ENCODE measurements around the gene ALOX5.

ALOX5 gene

DNA sequence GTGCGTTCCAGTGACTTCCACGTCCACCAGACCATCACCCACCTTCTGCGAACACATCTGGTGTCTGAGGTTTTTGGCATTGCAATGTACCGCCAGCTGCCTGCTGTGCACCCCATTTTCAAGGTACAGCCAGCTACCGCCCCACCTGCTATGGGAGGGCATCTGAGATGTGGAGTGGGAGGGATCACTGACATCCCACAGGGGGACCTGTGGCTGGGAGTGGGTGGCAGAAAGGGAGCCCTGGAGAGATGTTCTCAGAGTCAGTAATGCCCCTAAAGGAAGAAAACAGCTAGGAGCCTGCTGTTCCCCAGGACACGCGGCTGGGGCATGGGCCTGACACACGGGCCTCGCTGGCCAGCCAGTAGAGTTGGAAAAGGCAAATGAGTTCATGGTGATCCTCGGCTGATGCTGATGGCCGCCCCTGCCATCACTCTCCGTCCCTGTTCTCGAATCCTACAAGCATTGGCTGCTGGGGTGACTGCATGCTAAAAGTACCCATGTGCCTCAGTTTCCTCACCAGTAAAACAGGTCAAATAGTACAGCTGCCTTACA is 66.6 kb downstream of the ALOX5 start:
- Histone ChIP-seq H3K14ac (ENCODE audit: low read length) (no peak overlapping the region), H3K4ac (ENCODE audit: low read length) (no peak overlapping the region), H2BK120ac (ENCODE audit: low read depth, low read length) (no peak overlapping the region), H3K9ac (ENCODE audit: low read depth, low read length, poor library complexity) (no peak overlapping the region), H3K23ac (ENCODE audit: low read depth, low read length, poor library complexity) (no peak overlapping the region), H3K4me3 (ENCODE audit: low read length in 2 of 2) (no peak overlapping the region), H3K36me3 (replicated peaks in 1 of 2; ENCODE audit: control insufficient read depth in 2 of 2, insufficient read depth in 2 of 2, low read length in 2 of 2) (no peaks in the 10 kb centered on the region), H3K27me3 (ENCODE audit: control insufficient read depth in 3 of 3, insufficient read depth in 3 of 3, low read depth in 1 of 3, low read length in 3 of 3) (no peaks in the 10 kb centered on the region), H3K79me1 (ENCODE audit: low read depth, low read length) (no peaks in the 10 kb centered on the region), H4K8ac (ENCODE audit: low read depth, low read length) (peak overlapping the region; percentile 9), H2AK5ac (ENCODE audit: low read depth, low read length) (no peak overlapping the region), H3K4me1 (ENCODE audit: control insufficient read depth in 2 of 2, insufficient read depth in 1 of 2, low read depth in 1 of 2, low read length in 2 of 2) (no peaks in the 10 kb centered on the region), H3K9me3 (replicated peaks in 1 of 2; ENCODE audit: control insufficient read depth in 2 of 2, insufficient read depth in 1 of 2, low read depth in 1 of 2, low read length in 2 of 2) (peaks cover 0 to 3% of the 10 kb centered on the region in 2 donors), H2AFZ (ENCODE audit: low read length) (peak overlapping the region; percentile 72), H3K4me2 (ENCODE audit: insufficient read depth, low read length, poor library complexity, severe bottlenecking) (no peak overlapping the region), H4K91ac (ENCODE audit: low read depth, low read length, poor library complexity) (no peak overlapping the region), H2BK5ac (ENCODE audit: low read length) (no peak overlapping the region), H3K18ac (ENCODE audit: low read length) (no peak overlapping the region), H2BK12ac (ENCODE audit: low read length) (no peak overlapping the region), H2BK15ac (ENCODE audit: low read length) (no peak overlapping the region), H3K27ac (replicated peaks; ENCODE audit: low read length) (no peak overlapping the region)
- no peak for DNase-seq (ENCODE audit: low spot score)
- WGBS, 2 donors (ENCODE audit: extremely low coverage in 2 of 2, insufficient read length in 2 of 2, insufficient replicate concordance in 1 of 2): no CpG with 5 or more reads among the region's 13 CpGs

DNA sequence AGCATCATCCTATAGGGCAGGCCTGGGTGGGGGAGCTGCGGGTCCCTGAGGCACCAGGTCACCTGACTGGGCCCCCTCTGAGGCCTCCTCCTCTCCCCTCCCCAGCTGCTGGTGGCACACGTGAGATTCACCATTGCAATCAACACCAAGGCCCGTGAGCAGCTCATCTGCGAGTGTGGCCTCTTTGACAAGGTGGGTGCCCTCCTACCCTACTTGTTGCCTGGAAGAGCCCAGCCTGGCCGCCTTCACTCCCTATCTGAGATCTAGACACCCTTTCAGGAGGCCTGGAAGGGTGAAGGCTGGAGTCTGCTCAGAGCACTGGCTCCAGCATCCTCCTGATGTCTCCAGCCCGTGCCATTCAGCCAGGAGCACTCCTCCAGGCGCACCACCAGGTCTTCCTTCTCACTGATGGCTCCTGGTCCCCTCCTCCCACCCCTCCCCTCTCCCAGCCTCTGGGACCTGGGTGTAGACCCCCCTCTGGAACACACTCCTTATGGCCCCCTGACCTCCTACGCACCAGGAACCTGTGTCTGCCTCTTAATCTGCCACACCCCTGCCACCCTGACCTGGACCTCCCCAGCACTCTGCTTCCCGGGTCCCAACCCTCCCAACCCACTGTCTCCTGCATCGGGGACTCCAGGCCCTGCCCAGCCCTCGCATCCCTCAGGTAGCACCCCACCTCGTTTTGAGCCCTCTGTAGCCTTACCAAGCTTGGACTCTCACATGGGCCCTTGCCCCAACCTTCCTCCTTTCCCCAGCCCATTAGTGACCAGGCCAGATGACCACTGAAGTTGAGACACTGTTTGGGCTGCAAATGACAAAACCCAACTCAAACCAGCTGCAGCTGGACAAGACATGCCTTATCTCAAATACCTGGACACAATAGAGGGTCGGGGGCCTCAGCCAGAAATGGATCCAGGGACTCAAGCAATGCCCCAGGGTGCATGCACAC is 67.5 kb downstream of the ALOX5 start:
- Histone ChIP-seq H2BK15ac (ENCODE audit: low read length) (no peak overlapping the region), H2BK12ac (ENCODE audit: low read length) (no peak overlapping the region), H3K9me3 (replicated peaks in 1 of 2; ENCODE audit: control insufficient read depth in 2 of 2, insufficient read depth in 1 of 2, low read depth in 1 of 2, low read length in 2 of 2) (peaks cover 0 to 3% of the 10 kb centered on the region in 2 donors), H3K4me1 (ENCODE audit: control insufficient read depth in 2 of 2, insufficient read depth in 1 of 2, low read depth in 1 of 2, low read length in 2 of 2) (no peaks in the 10 kb centered on the region), H4K8ac (ENCODE audit: low read depth, low read length) (no peak overlapping the region), H4K91ac (ENCODE audit: low read depth, low read length, poor library complexity) (no peak overlapping the region), H3K9ac (ENCODE audit: low read depth, low read length, poor library complexity) (no peak overlapping the region), H2AK5ac (ENCODE audit: low read depth, low read length) (peak overlapping the region; percentile 47), H3K14ac (ENCODE audit: low read length) (peak overlapping the region; percentile 89), H3K4me3 (ENCODE audit: low read length in 2 of 2) (no peak overlapping the region), H3K27ac (replicated peaks; ENCODE audit: low read length) (no peak overlapping the region), H2BK120ac (ENCODE audit: low read depth, low read length) (no peak overlapping the region), H3K4me2 (ENCODE audit: insufficient read depth, low read length, poor library complexity, severe bottlenecking) (no peak overlapping the region), H2AFZ (ENCODE audit: low read length) (no peak overlapping the region), H3K18ac (ENCODE audit: low read length) (peak overlapping the region; percentile 64), H2BK5ac (ENCODE audit: low read length) (no peak overlapping the region), H3K79me1 (ENCODE audit: low read depth, low read length) (no peaks in the 10 kb centered on the region), H3K27me3 (ENCODE audit: control insufficient read depth in 3 of 3, insufficient read depth in 3 of 3, low read depth in 1 of 3, low read length in 3 of 3) (no peaks in the 10 kb centered on the region), H3K36me3 (replicated peaks in 1 of 2; ENCODE audit: control insufficient read depth in 2 of 2, insufficient read depth in 2 of 2, low read length in 2 of 2) (no peaks in the 10 kb centered on the region), H3K23ac (ENCODE audit: low read depth, low read length, poor library complexity) (no peak overlapping the region), H3K4ac (ENCODE audit: low read length) (no peak overlapping the region)
- no CpG with 5 or more reads among the region's 13 CpGs for WGBS, 2 donors (ENCODE audit: extremely low coverage in 2 of 2, insufficient read length in 2 of 2, insufficient replicate concordance in 1 of 2)
- DNase-seq (ENCODE audit: low spot score): no peak

DNA sequence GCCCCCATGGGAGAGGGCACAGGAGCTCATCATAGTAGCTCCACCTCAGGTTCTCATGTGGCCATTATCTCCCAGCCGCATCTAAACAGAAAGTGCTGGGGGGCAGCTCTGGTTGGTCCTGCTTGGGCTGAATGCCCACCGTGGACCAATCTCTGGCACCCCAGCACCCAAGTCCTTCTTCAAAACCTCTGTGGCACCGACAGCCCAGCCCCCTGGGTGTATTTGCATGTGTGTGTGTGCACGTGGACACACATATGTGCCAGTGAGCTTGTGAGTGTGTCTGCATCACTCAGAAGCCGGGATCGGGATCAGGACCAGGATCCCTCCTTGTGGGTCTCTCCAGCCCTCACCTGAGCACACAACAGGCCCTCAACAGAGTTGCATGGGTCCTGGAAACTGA is 68.2 kb downstream of the ALOX5 start:
- Histone ChIP-seq H3K36me3 (replicated peaks in 1 of 2; ENCODE audit: control insufficient read depth in 2 of 2, insufficient read depth in 2 of 2, low read length in 2 of 2) (no peaks in the 10 kb centered on the region), H2AFZ (ENCODE audit: low read length) (no peak overlapping the region), H2AK5ac (ENCODE audit: low read depth, low read length) (peak overlapping the region; percentile 35), H4K8ac (ENCODE audit: low read depth, low read length) (no peak overlapping the region), H4K91ac (ENCODE audit: low read depth, low read length, poor library complexity) (no peak overlapping the region), H3K4ac (ENCODE audit: low read length) (no peak overlapping the region), H3K79me1 (ENCODE audit: low read depth, low read length) (no peaks in the 10 kb centered on the region), H2BK12ac (ENCODE audit: low read length) (peak overlapping the region; percentile 84), H2BK5ac (ENCODE audit: low read length) (no peak overlapping the region), H3K14ac (ENCODE audit: low read length) (peak overlapping the region; percentile 56), H3K9ac (ENCODE audit: low read depth, low read length, poor library complexity) (no peak overlapping the region), H3K9me3 (replicated peaks in 1 of 2; ENCODE audit: control insufficient read depth in 2 of 2, insufficient read depth in 1 of 2, low read depth in 1 of 2, low read length in 2 of 2) (peaks cover 0 to 3% of the 10 kb centered on the region in 2 donors), H2BK15ac (ENCODE audit: low read length) (no peak overlapping the region), H3K4me2 (ENCODE audit: insufficient read depth, low read length, poor library complexity, severe bottlenecking) (no peak overlapping the region), H3K4me1 (ENCODE audit: control insufficient read depth in 2 of 2, insufficient read depth in 1 of 2, low read depth in 1 of 2, low read length in 2 of 2) (no peaks in the 10 kb centered on the region), H3K18ac (ENCODE audit: low read length) (peak overlapping the region; percentile 64), H3K23ac (ENCODE audit: low read depth, low read length, poor library complexity) (peak overlapping the region; percentile 87), H3K27me3 (ENCODE audit: control insufficient read depth in 3 of 3, insufficient read depth in 3 of 3, low read depth in 1 of 3, low read length in 3 of 3) (no peaks in the 10 kb centered on the region), H2BK120ac (ENCODE audit: low read depth, low read length) (no peak overlapping the region), H3K27ac (replicated peaks; ENCODE audit: low read length) (no peak overlapping the region), H3K4me3 (ENCODE audit: low read length in 2 of 2) (no peak overlapping the region)
- WGBS, 2 donors (ENCODE audit: extremely low coverage in 2 of 2, insufficient read length in 2 of 2, insufficient replicate concordance in 1 of 2): no CpG with 5 or more reads among the region's 6 CpGs
- DNase-seq (ENCODE audit: low spot score): no peak

DNA sequence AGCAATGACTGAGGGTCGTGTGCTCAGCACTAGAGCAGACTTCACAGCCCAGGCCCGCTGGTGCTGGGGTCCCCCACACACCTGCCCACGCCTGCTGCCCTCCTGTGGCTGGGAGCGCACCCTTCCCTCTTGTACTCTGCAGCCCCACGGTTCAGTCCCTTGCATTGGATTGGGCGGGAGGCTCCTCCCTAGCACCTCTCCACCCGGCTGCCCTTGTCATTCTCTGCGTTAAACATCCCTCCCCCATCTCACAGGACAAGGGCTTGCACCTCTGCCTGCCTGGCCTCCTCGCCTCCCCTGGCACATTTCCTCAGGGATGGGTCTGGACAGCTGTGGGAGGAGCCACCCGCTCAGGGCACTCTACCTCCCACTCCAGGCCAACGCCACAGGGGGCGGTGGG is 68.6 kb downstream of the ALOX5 start:
- Histone ChIP-seq H3K4me2 (ENCODE audit: insufficient read depth, low read length, poor library complexity, severe bottlenecking) (no peak overlapping the region), H2BK5ac (ENCODE audit: low read length) (no peak overlapping the region), H3K23ac (ENCODE audit: low read depth, low read length, poor library complexity) (peak overlapping the region; percentile 87), H3K9me3 (replicated peaks in 1 of 2; ENCODE audit: control insufficient read depth in 2 of 2, insufficient read depth in 1 of 2, low read depth in 1 of 2, low read length in 2 of 2) (peaks cover 0 to 3% of the 10 kb centered on the region in 2 donors), H3K18ac (ENCODE audit: low read length) (peak overlapping the region; percentile 24), H4K8ac (ENCODE audit: low read depth, low read length) (no peak overlapping the region), H2AFZ (ENCODE audit: low read length) (no peak overlapping the region), H3K27me3 (ENCODE audit: control insufficient read depth in 3 of 3, insufficient read depth in 3 of 3, low read depth in 1 of 3, low read length in 3 of 3) (no peaks in the 10 kb centered on the region), H3K79me1 (ENCODE audit: low read depth, low read length) (no peaks in the 10 kb centered on the region), H3K4me3 (ENCODE audit: low read length in 2 of 2) (no peak overlapping the region), H4K91ac (ENCODE audit: low read depth, low read length, poor library complexity) (no peak overlapping the region), H2BK12ac (ENCODE audit: low read length) (peak overlapping the region; percentile 84), H2BK120ac (ENCODE audit: low read depth, low read length) (no peak overlapping the region), H2AK5ac (ENCODE audit: low read depth, low read length) (peak overlapping the region; percentile 32), H2BK15ac (ENCODE audit: low read length) (no peak overlapping the region), H3K14ac (ENCODE audit: low read length) (no peak overlapping the region), H3K9ac (ENCODE audit: low read depth, low read length, poor library complexity) (peak overlapping the region; percentile 30), H3K27ac (replicated peaks; ENCODE audit: low read length) (no peak overlapping the region), H3K4ac (ENCODE audit: low read length) (no peak overlapping the region), H3K4me1 (ENCODE audit: control insufficient read depth in 2 of 2, insufficient read depth in 1 of 2, low read depth in 1 of 2, low read length in 2 of 2) (no peaks in the 10 kb centered on the region), H3K36me3 (replicated peaks in 1 of 2; ENCODE audit: control insufficient read depth in 2 of 2, insufficient read depth in 2 of 2, low read length in 2 of 2) (no peaks in the 10 kb centered on the region)
- WGBS, 2 donors (ENCODE audit: extremely low coverage in 2 of 2, insufficient read length in 2 of 2, insufficient replicate concordance in 1 of 2): no CpG with 5 or more reads among the region's 12 CpGs
- DNase-seq (ENCODE audit: low spot score): no peak
